Measurements from ENCODE around the gene EIF4G3. TPM values are rescaled to one million over a fixed set of nuclear protein-coding genes. Genes with fewer than 3 reads are reported as not detected.

Gene EIF4G3
- total RNA-seq, 4 donors from 2014 or later: 41.2 to 57.3 (median 50.0) TPM

GRCh38 chr1:20850021-20850420 lies 326.7 kb downstream of the EIF4G3 start:
- peaks cover 0 to 93% (median 8%) of the 10 kb centered on the region in 3 donors for H3K36me3 ChIP-seq
- no peaks in the 10 kb centered on the region for H3K9me3 ChIP-seq
- TF ChIP-seq POLR2A (IDR thresholded peaks at IDR 0.05) (no peak), EP300 (IDR thresholded peaks at IDR 0.05) (no peak), CTCF (IDR thresholded peaks at IDR 0.05) (no peak)
- no peak for DNase-seq (ENCODE audit: low spot score in 2 of 2)
- no peak overlapping the region for H3K27ac ChIP-seq
- no peaks in the 10 kb centered on the region for H3K27me3 ChIP-seq
- WGBS, 2 donors: 81 to 87% methylated on average over 3 of the region's 3 CpGs
- H3K4me3 ChIP-seq: no peak overlapping the region
- no peaks in the 10 kb centered on the region for H3K4me1 ChIP-seq

DNA sequence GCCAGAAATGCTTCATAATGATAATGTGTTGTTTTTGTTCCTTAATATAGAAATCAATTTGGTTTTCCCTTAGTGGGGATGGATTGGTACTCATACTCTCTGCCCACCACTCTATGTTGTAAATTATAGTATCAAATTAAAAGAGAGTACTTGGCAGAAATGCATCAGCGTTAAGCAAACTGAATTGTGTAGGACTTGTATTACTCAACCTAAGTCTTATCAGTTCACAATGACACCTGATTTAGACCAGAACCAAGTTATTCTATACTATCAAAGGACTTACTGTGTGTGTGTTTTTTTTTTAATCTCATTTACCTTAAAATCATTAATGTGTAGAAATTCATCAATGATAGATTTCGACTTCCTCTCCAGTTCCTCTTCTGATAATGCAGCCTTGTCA lies 327.6 kb downstream of the EIF4G3 start:
- no peak for DNase-seq (ENCODE audit: low spot score in 2 of 2)
- Histone ChIP-seq H3K9me3 (no peaks in the 10 kb centered on the region), H3K36me3 (peaks cover 0 to 93% (median 8%) of the 10 kb centered on the region in 3 donors), H3K27me3 (no peaks in the 10 kb centered on the region), H3K4me1 (no peaks in the 10 kb centered on the region), H3K27ac (no peak overlapping the region), H3K4me3 (no peak overlapping the region)
- TF ChIP-seq CTCF (IDR thresholded peaks at IDR 0.05) (no peak), EP300 (IDR thresholded peaks at IDR 0.05) (no peak), POLR2A (IDR thresholded peaks at IDR 0.05) (no peak)
- 88 to 93% methylated on average over 2 of the region's 2 CpGs for WGBS, 2 donors

- TF ChIP-seq CTCF (IDR thresholded peaks at IDR 0.05): no peak
- no peak for TF ChIP-seq EP300 (IDR thresholded peaks at IDR 0.05)
- no peak for TF ChIP-seq POLR2A (IDR thresholded peaks at IDR 0.05)
- Histone ChIP-seq H3K9me3 (no peaks in the 10 kb centered on the region), H3K36me3 (peaks cover 0 to 91% (median 2%) of the 10 kb centered on the region in 3 donors)
These were observed 328.5 kb downstream of the EIF4G3 start for GRCh38 chr1:20848162-20848561.

DNA sequence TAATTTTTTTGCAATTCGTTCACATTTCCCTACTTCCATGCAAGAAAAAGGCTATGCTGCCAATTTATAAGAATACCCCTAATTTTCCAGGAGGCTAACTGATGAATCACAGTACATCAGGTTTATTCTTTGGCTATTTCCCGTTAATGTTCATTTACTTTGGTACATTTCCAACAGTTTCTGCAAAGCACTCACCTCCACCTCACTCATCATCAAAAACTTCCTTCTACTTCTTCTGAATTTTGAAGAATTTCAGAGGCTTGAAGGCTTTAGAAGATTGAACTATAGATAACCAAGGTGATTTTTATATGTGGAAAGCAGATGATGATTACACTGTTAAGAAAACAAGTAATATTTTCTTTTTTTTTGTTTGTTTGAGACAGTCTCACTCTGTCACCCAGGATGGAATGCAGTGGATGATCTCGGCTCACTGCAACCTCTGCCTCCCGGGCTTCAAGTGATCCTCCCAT lies 329.1 kb downstream of the EIF4G3 start:
- no peak for DNase-seq (ENCODE audit: low spot score in 2 of 2)
- Histone ChIP-seq H3K9me3 (no peaks in the 10 kb centered on the region), H3K4me3 (no peak overlapping the region), H3K27me3 (no peaks in the 10 kb centered on the region), H3K27ac (no peak overlapping the region), H3K4me1 (no peaks in the 10 kb centered on the region), H3K36me3 (peaks cover 0 to 86% (median 0%) of the 10 kb centered on the region in 3 donors)
- 84 to 92% methylated on average over 4 of the region's 4 CpGs for WGBS, 2 donors
- TF ChIP-seq POLR2A (IDR thresholded peaks at IDR 0.05) (no peak), EP300 (IDR thresholded peaks at IDR 0.05) (no peak), CTCF (IDR thresholded peaks at IDR 0.05) (no peak)

More at GRCh38 chr1:20848162-20848561, 328.5 kb downstream of the EIF4G3 start:
- Histone ChIP-seq H3K4me3 (no peak overlapping the region), H3K4me1 (no peaks in the 10 kb centered on the region), H3K27me3 (no peaks in the 10 kb centered on the region), H3K27ac (no peak overlapping the region)
- WGBS, 2 donors: 81 to 91% methylated on average over 1 of the region's 1 CpG
- no peak for DNase-seq (ENCODE audit: low spot score in 2 of 2)

GRCh38 chr1:20846461-20847374 lies 330.0 kb downstream of the EIF4G3 start:
- Histone ChIP-seq H3K36me3 (peaks cover 0 to 83% (median 0%) of the 10 kb centered on the region in 3 donors), H3K9me3 (no peaks in the 10 kb centered on the region), H3K4me3 (no peak overlapping the region), H3K27me3 (no peaks in the 10 kb centered on the region), H3K4me1 (no peaks in the 10 kb centered on the region), H3K27ac (no peak overlapping the region)
- WGBS, 2 donors: 94 to 99% methylated on average over 6 of the region's 6 CpGs
- TF ChIP-seq CTCF (IDR thresholded peaks at IDR 0.05) (no peak), POLR2A (IDR thresholded peaks at IDR 0.05) (no peak), EP300 (IDR thresholded peaks at IDR 0.05) (no peak)
- DNase-seq (ENCODE audit: low spot score in 2 of 2): no peak
